HepG2 (cell line): ENCODE results near the gene DQX1. TPM values are rescaled to one million over a fixed set of nuclear protein-coding genes. Genes with fewer than 3 reads are reported as not detected.

Experiments used
- ADNP ChIP-seq: sonication (generic); formaldehyde crosslinking; IDR thresholded peaks from 2 replicates; pipeline ENCODE4 v1.4.0; 2020; ENCODE audit warnings: missing genetic modification reagents
- ASH2L ChIP-seq: fragments of 300-600, 200-600 bp; sonication (generic); IDR thresholded peaks from 2 replicates; pipeline ENCODE4 v1.7.0; 2017; ENCODE audit warnings: low read depth, mild to moderate bottlenecking, moderate library complexity, mixed read lengths, low read length; ENCODE audit not compliant: insufficient read length
- ATF1 ChIP-seq: IDR thresholded peaks from 2 replicates; pipeline ENCODE4 v1.6.1; 2016; ENCODE audit warnings: mild to moderate bottlenecking, control low read depth
- MBD4 ChIP-seq: IDR thresholded peaks from 2 replicates; pipeline ENCODE4 v1.6.1; 2012; ENCODE audit warnings: low read length, inconsistent platforms, borderline replicate concordance
- MXD4 ChIP-seq: IDR thresholded peaks from 2 replicates; pipeline ENCODE4 v1.6.1; 2016; ENCODE audit warnings: mild to moderate bottlenecking, missing biosample characterization, missing genetic modification reagents
- POGZ ChIP-seq: sonication (generic); formaldehyde crosslinking; IDR thresholded peaks from 2 replicates; pipeline ENCODE4 v1.4.0; 2020; ENCODE audit warnings: mild to moderate bottlenecking, missing genetic modification reagents
- PRDM10 ChIP-seq: sonication (generic); formaldehyde crosslinking; IDR thresholded peaks from 2 replicates; pipeline ENCODE4 v1.4.0; 2020; ENCODE audit warnings: low read depth, missing genetic modification reagents
- UBTF ChIP-seq: sonication (generic); formaldehyde crosslinking; IDR thresholded peaks from 2 replicates; pipeline ENCODE4 v1.4.0; 2020; ENCODE audit warnings: mild to moderate bottlenecking, missing genetic modification reagents
- ZNF282 ChIP-seq: fragments of 450-650 bp; IDR thresholded peaks from 2 replicates; pipeline ENCODE4 v1.6.1; 2018; ENCODE audit not compliant: partially characterized antibody
- ZNF30 ChIP-seq: sonication (generic); formaldehyde crosslinking; IDR thresholded peaks from 2 replicates; pipeline ENCODE4 v1.5.0; 2020; ENCODE audit warnings: mild to moderate bottlenecking, missing genetic modification reagents
- ZNF343 ChIP-seq: sonication (generic); formaldehyde crosslinking; IDR thresholded peaks from 2 replicates; pipeline ENCODE4 v1.4.0; 2020; ENCODE audit warnings: mild to moderate bottlenecking, missing genetic modification reagents
- ZNF556 ChIP-seq: sonication (generic); formaldehyde crosslinking; IDR thresholded peaks from 2 replicates; pipeline ENCODE4 v1.4.0; 2020; ENCODE audit warnings: mild to moderate bottlenecking, missing genetic modification reagents, borderline replicate concordance
- ZNF670 ChIP-seq: sonication (generic); formaldehyde crosslinking; IDR thresholded peaks from 2 replicates; pipeline ENCODE4 v1.8.0; 2022; ENCODE audit warnings: mild to moderate bottlenecking, missing genetic modification reagents, borderline replicate concordance
- ZNF672 ChIP-seq: sonication (generic); formaldehyde crosslinking; IDR thresholded peaks from 2 replicates; pipeline ENCODE4 v1.8.1; 2022; ENCODE audit warnings: missing genetic modification reagents
- ZNF740 ChIP-seq: sonication (generic); formaldehyde crosslinking; IDR thresholded peaks from 2 replicates; pipeline ENCODE4 v1.4.0; 2020; ENCODE audit warnings: missing genetic modification reagents
- ZNF747 ChIP-seq: sonication (generic); formaldehyde crosslinking; IDR thresholded peaks from 2 replicates; pipeline ENCODE4 v1.8.1; 2023; ENCODE audit warnings: missing genetic modification reagents, mild to moderate bottlenecking, borderline replicate concordance
- ZNF770 ChIP-seq: sonication (generic); formaldehyde crosslinking; IDR thresholded peaks from 2 replicates; pipeline ENCODE4 v1.5.0; 2020; ENCODE audit warnings: mild to moderate bottlenecking, missing genetic modification reagents
- ZSCAN21 ChIP-seq: sonication (generic); formaldehyde crosslinking; IDR thresholded peaks from 2 replicates; pipeline ENCODE4 v1.8.0; 2022; ENCODE audit warnings: mild to moderate bottlenecking, missing genetic modification reagents, moderate library complexity, borderline replicate concordance
- polyA plus RNA-seq, 8 experiments: library from polyadenylated mRNA; depleted of rRNA in 3 of 8; stranded (reverse) in 7 of 8; unstranded in 1 of 8; fragments of >200 nt; fragmentation: Illumina TruSeq in 4 of 8; extraction: Trizol in 4 of 8; gene quantifications; 2 replicates each; pipeline versions ENCODE4 v1.2.1 to v1.2.3, GENCODE V29; 2011 to 2016; ENCODE audit warnings: low read depth in 4 of 8, missing spikeins in 1 of 8, mixed read lengths in 1 of 8; ENCODE audit not compliant: insufficient read depth in 1 of 8
- total RNA-seq, 5 experiments: library from RNA; depleted of rRNA; stranded (reverse); fragments of >200 nt; fragmentation: Illumina TruSeq; extraction: Trizol; gene quantifications; 2 replicates each; pipeline ENCODE4 v1.2.3, GENCODE V29; 2016; ENCODE audit warnings: low read depth in 1 of 5

The DQX1 gene
- total and polyA plus RNA-seq, 2 of the 13 experiments (the other 11 are each of a cell fraction or from before 2014, with no cell fraction given): 27.6 to 89.8 TPM

- TF ChIP-seq PRDM10 (CRISPR knock-in tag): peak; percentile 81
- TF ChIP-seq ZNF747 (CRISPR knock-in tag): peak; percentile 96
- peak; percentile 80; the same call in 1 of the 2 replicates for TF ChIP-seq ATF1
- TF ChIP-seq ZNF770 (CRISPR knock-in tag): peak; percentile 14; the same call in 1 of the 2 replicates
- peak; percentile 53; the same call in 1 of the 2 replicates for TF ChIP-seq MXD4 (CRISPR knock-in tag)
- TF ChIP-seq ZNF282: no peak
- peak; percentile 61 for TF ChIP-seq ZNF343
- no peak for TF ChIP-seq ADNP (CRISPR knock-in tag)
- TF ChIP-seq MBD4: no peak
- TF ChIP-seq ZNF670: no peak
- TF ChIP-seq POGZ (CRISPR knock-in tag): peak; percentile 92
- TF ChIP-seq ZNF30: no peak
- TF ChIP-seq ZNF740 (CRISPR knock-in tag): 0 out of 2 replicates have a peak, but pooled peaks have one; percentile 34
- peak; percentile 81; the same call in 1 of the 2 replicates for TF ChIP-seq UBTF (CRISPR knock-in tag)
- no peak for TF ChIP-seq ZNF672 (CRISPR knock-in tag)
- peak; percentile 58 for TF ChIP-seq ZSCAN21 (CRISPR knock-in tag)
- peak; percentile 90 for TF ChIP-seq ASH2L
- TF ChIP-seq ZNF556 (CRISPR knock-in tag): peak; percentile 60; the same call in 1 of the 2 replicates
Observed at GRCh38 chr2:74529357-74530238, 3.6 kb upstream of the DQX1 start, which contains the start of the genes AUP1 and HTRA2 (continued).
